AG04449 (cell line): ENCODE data around the gene LMO2.
"Not testable (repeated sequence)": the region's sequence is repeated elsewhere in the genome, so short reads cannot be mapped to it uniquely, and the experiment has no call there.

Experiments used
- CTCF ChIA-PET: fragments of 350-600 bp; formaldehyde crosslinking; extraction: SDS; loops from one replicate; lab custom pipeline; 2021; ENCODE audit warnings: antibody characterized with exemption; lab: Yijun Ruan, JAX
- POLR2A ChIA-PET: fragments of 400-600, 350-600 bp; formaldehyde crosslinking; extraction: SDS; loops from one replicate; lab custom pipeline; 2020; ENCODE audit warnings: antibody characterized with exemption, inconsistent platforms; lab: Yijun Ruan, JAX
- DNase-seq: peaks from one replicate; pipeline ENCODE4 v3.0.0-alpha.2; 2010; ENCODE audit warnings: low read depth, low spot score
- H3K4me3 ChIP-seq: 2 replicates; pipeline ENCODE4 v1.5.1; 2011; ENCODE audit warnings: low read depth, mild to moderate bottlenecking, control low read depth, low read length
- CTCF ChIP-seq: IDR thresholded peaks from one replicate; pipeline ENCODE4 v1.5.1; 2011; ENCODE audit warnings: mild to moderate bottlenecking, moderate library complexity, low read length, control low read depth, inconsistent platforms; ENCODE audit not compliant: insufficient read depth; ENCODE audit errors: missing control alignments

Gene LMO2

GRCh38 chr11:33934450-33934849, 42.6 kb upstream of the LMO2 start:
- TF ChIP-seq CTCF, result no peak
- CTCF ChIA-PET, result interaction anchor here (0.7 to 1.6 kb wide), 4 partner anchors 11 to 247 kb away, joined by 3 to 4 read pairs (median 3); no protein-coding TSS in a partner anchor
- POLR2A ChIA-PET, result no interaction called here
- H3K4me3 ChIP-seq, result no peak overlapping the region
- DNase-seq, result no peak

GRCh38 chr11:33933602-33934001, 41.7 kb upstream of the LMO2 start:
- TF ChIP-seq CTCF, result no peak
- no peak overlapping the region for H3K4me3 ChIP-seq
- ChIA-PET CTCF (interaction anchor here (1.2 kb wide), 1 partner anchor 10 kb away, joined by 3 read pairs; no protein-coding TSS in a partner anchor), POLR2A (no interaction called here)
- no peak for DNase-seq

GRCh38 chr11:33932721-33933120, 40.8 kb upstream of the LMO2 start:
- DNase-seq, result no peak
- ChIA-PET CTCF (no interaction called here), POLR2A (no interaction called here)
- TF ChIP-seq CTCF, result no peak
- no peak overlapping the region for H3K4me3 ChIP-seq

GRCh38 chr11:33931739-33932366, 40.0 kb upstream of the LMO2 start:
- CTCF ChIA-PET, result interaction anchor here (1.8 kb wide), 1 partner anchor 581 kb away, joined by 5 read pairs; no protein-coding TSS in a partner anchor
- POLR2A ChIA-PET, DNase-seq, H3K4me3 ChIP-seq: not testable (repeated sequence)

GRCh38 chr11:33931067-33931466, 39.2 kb upstream of the LMO2 start:
- no peak for TF ChIP-seq CTCF
- ChIA-PET CTCF (interaction anchor here (1.3 to 1.8 kb wide), 2 partner anchors 73 to 582 kb away, joined by 5 to 6 read pairs; no protein-coding TSS in a partner anchor), POLR2A (no interaction called here)
- no peak overlapping the region for H3K4me3 ChIP-seq
- DNase-seq, result no peak

GRCh38 chr11:33930317-33931021, 38.6 kb upstream of the LMO2 start:
- ChIA-PET CTCF (interaction anchor here (1.3 to 1.8 kb wide), 2 partner anchors 73 to 582 kb away, joined by 5 to 6 read pairs; no protein-coding TSS in a partner anchor), POLR2A (no interaction called here)
- no peak for TF ChIP-seq CTCF
- no peak for DNase-seq
- no peak overlapping the region for H3K4me3 ChIP-seq
